Activated CD8-positive, alpha-beta memory T cell treated with anti-CD3 and anti-CD28 coated beads, Interleukin-2, amount 50 U/mL, for 24 hours (primary cell): ENCODE measurements around the gene TMCO4.
"Not testable (repeated sequence)": the region's sequence is repeated elsewhere in the genome, so short reads cannot be mapped to it uniquely, and the experiment has no call there.

ENCODE experiments used
- DNase-seq: peaks from one replicate; pipeline ENCODE4 v3.0.0-alpha.2; 2020; ENCODE audit errors: extremely low read depth

TMCO4 gene

GRCh38 chr1:19637606-19638005, 162.1 kb downstream of the TMCO4 start:
- DNase-seq: no peak

- DNase-seq: not testable (repeated sequence)
These were observed 163.0 kb downstream of the TMCO4 start for GRCh38 chr1:19636749-19637148.

GRCh38 chr1:19636065-19636464, 163.7 kb downstream of the TMCO4 start:
- no peak for DNase-seq

GRCh38 chr1:19635646-19636045, 164.1 kb downstream of the TMCO4 start:
- no peak for DNase-seq

- DNase-seq: not testable (repeated sequence)
These were observed 164.7 kb downstream of the TMCO4 start for GRCh38 chr1:19635064-19635463.

GRCh38 chr1:19633106-19633505, 166.6 kb downstream of the TMCO4 start:
- DNase-seq: no peak
